ENCODE data around the gene CDK11B.

The CDK11B gene

DNA sequence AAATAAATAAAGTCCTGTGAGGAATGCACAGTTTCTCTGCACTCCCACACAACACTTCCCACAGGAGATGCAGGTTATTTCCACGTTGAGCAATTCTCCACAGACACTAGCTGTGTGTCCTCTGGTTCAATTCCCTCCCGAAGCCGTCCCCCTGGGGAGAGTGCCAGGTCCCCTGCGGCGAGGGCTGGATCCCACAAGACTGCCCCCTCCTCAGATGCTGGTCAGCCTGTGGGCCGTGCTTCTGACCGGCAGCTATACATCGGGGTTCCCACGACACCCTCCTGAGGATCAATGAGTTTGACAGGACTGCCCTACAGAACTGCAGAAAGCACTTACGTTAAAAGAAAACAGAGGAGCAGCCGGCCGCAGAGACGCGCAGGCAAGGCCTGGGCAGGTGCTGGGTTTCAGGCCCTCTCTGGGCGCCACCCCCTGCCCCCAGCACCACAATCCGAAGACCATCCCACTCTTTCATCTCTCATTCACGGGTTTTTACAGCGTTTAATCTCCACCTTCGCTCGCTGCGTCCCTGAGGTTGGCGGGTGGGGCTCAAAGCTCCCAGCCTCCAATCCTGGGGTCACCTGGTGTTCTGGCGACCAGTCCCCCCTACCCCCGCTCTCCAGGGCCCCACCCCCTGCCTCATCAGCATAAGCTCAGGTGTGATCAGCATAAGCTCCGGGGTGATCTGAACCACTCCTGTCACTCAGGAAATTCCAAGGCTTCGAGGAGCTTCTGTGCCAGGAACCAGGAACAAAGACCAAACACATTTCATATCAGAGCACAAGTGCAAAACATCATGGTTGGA lies 24.5 kb upstream of the CDK11B start:
- H3K9me3 ChIP-seq, result no peaks in the 10 kb centered on the region
- H3K27ac ChIP-seq, result no peak overlapping the region
- H3K4me3 ChIP-seq (ENCODE audit: low read depth in 1 of 2, low read length in 1 of 2), result no peak overlapping the region
- TF ChIP-seq, protein P1, sequence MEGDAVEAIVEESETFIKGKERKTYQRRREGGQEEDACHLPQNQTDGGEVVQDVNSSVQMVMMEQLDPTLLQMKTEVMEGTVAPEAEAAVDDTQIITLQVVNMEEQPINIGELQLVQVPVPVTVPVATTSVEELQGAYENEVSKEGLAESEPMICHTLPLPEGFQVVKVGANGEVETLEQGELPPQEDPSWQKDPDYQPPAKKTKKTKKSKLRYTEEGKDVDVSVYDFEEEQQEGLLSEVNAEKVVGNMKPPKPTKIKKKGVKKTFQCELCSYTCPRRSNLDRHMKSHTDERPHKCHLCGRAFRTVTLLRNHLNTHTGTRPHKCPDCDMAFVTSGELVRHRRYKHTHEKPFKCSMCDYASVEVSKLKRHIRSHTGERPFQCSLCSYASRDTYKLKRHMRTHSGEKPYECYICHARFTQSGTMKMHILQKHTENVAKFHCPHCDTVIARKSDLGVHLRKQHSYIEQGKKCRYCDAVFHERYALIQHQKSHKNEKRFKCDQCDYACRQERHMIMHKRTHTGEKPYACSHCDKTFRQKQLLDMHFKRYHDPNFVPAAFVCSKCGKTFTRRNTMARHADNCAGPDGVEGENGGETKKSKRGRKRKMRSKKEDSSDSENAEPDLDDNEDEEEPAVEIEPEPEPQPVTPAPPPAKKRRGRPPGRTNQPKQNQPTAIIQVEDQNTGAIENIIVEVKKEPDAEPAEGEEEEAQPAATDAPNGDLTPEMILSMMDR (IDR thresholded peaks at IDR 0.05), result no peak
- no peaks in the 10 kb centered on the region for H3K27me3 ChIP-seq
- peaks cover 16 to 18% of the 10 kb centered on the region in 2 experiments for H3K4me1 ChIP-seq (ENCODE audit: control insufficient read depth in 1 of 2, insufficient read depth in 1 of 2, low read depth in 1 of 2, low read length in 1 of 2)
- H3K36me3 ChIP-seq, result peaks cover 18% of the 10 kb centered on the region

DNA sequence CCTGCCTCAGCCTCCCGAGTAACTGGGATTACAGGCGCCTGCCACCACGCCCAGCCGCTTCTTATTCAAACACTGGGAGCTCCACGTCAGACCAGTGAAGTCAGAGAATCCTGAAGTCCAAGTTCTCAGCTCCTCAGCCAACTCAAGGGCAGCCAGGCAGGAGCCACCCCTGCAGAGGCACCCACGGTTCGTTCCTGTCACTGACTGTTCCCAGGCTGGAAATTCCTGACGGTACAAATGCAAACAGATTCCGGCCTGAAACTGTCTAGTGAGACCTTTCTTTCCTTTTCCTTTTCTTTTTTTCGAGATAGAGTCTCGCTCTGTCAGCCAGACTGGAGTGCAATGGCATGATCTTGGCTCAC lies 22.1 kb upstream of the CDK11B start:
- no peak overlapping the region for H3K4me3 ChIP-seq (ENCODE audit: low read depth in 1 of 2, low read length in 1 of 2)
- H3K4me1 ChIP-seq (ENCODE audit: control insufficient read depth in 1 of 2, insufficient read depth in 1 of 2, low read depth in 1 of 2, low read length in 1 of 2), result peaks cover 4 to 5% of the 10 kb centered on the region in 2 experiments
- H3K27ac ChIP-seq, result no peak overlapping the region
- no peaks in the 10 kb centered on the region for H3K9me3 ChIP-seq
- TF ChIP-seq, protein P1 (IDR thresholded peaks at IDR 0.05), result no peak
- H3K36me3 ChIP-seq, result peaks cover 18% of the 10 kb centered on the region
- no peaks in the 10 kb centered on the region for H3K27me3 ChIP-seq

DNA sequence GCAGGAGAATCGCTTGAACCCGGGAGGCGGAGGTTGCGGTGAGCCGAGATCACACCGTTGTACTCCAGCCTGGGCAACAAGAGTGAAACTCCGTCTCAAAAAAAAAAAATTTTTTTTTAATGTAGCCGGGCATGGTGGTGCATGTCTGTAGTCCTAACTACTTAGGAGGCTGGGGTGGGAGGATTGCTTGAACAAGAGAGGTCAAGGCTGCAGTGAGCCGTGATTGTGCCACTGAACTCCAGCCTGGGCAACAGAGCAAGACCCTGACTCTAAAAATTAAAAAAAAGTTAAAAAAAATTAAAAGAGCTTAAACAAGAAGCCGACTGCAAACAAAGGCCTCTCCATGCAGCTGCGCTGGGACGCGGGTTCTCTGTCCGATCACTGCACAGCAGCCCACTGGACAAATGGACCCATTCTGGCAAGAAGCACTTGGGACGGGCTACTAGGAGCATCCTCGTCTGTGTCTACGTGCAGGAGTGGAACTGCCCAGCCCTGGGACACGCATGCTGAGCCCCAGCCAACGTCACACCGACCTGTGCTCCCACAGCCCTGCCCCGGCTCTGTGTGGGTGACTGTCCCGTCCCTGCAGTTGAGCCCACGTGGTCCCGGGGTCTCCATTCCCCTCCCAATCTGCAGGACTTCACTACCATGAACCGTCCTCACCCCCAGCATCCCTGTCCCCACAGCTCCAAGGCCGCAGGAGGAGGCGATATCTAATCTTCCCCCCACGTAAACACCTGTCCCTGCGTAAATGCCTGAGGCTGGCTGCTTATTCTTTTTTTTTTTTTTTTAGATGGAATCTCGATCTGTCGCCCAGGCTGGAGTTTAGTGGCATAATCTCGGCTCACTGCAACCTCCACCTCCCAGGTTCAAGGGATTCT lies 21.5 kb upstream of the CDK11B start:
- Histone ChIP-seq H3K27ac (no peak overlapping the region), H3K36me3 (peaks cover 18% of the 10 kb centered on the region), H3K4me1 (ENCODE audit: control insufficient read depth in 1 of 2, insufficient read depth in 1 of 2, low read depth in 1 of 2, low read length in 1 of 2) (no peaks in the 10 kb centered on the region), H3K4me3 (ENCODE audit: low read depth in 1 of 2, low read length in 1 of 2) (no peak overlapping the region), H3K9me3 (no peaks in the 10 kb centered on the region), H3K27me3 (no peaks in the 10 kb centered on the region)
- TF ChIP-seq, protein P1 (IDR thresholded peaks at IDR 0.05), result no peak

DNA sequence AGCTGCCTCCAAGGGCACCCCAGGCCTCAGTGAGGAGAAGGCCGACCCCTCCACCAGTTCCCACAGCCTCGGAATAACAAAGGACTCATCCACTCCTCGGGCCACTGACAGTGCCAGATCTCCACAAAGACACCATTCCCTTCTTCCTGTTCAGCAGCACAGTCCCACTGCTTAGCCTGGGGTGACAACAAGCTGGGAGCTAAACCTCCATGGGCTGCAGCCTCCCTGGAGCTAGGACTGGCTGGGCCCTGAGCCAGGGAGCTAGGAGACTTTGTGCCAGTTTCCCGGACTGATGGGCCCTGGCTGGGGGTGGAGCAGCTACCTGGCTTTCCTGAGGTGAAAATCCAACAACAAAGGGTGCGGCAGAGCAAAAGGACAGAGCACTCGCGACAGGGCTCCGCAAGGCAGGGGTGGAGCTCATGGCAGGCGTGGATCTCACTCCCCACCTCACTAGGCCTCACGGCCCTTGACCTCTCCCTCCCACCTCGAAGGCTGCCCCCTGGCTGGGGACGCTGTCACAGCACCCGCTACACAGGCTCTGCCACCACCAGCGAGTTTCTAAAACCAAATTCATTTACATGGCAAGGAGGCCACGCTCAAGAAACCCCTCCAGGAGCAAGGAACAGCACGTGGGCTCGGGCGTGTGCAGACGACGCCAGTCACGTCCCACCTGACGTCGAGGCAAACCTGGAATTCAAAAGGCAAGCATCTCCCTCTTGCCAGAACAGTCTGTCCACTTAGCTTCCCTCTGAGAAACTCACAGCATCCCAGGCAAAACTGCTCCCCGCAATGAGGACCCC lies 20.0 kb upstream of the CDK11B start:
- TF ChIP-seq, protein P1 (IDR thresholded peaks at IDR 0.05), result no peak
- peaks cover 0 to 2% of the 10 kb centered on the region in 2 experiments for H3K4me1 ChIP-seq (ENCODE audit: control insufficient read depth in 1 of 2, insufficient read depth in 1 of 2, low read depth in 1 of 2, low read length in 1 of 2)
- no peak overlapping the region for H3K4me3 ChIP-seq (ENCODE audit: low read depth in 1 of 2, low read length in 1 of 2)

More for the DNA sequence above, 20.0 kb upstream of the CDK11B start:
- Histone ChIP-seq H3K9me3 (no peaks in the 10 kb centered on the region), H3K27me3 (no peaks in the 10 kb centered on the region), H3K27ac (no peak overlapping the region), H3K36me3 (peaks cover 23% of the 10 kb centered on the region)

Data from neutrophil (primary cell).